GM13977 (cell line): ENCODE data around the gene KRT2.

ENCODE experiments used
- DNase-seq: peaks from one replicate; pipeline ENCODE4 v3.0.0; 2012; ENCODE audit warnings: low spot score
- in situ Hi-C: fragments of 300-500 bp; cut with MboI; formaldehyde crosslinking; loops from one replicate; pipeline ENCODE4 v1.12.0; 2022; ENCODE audit warnings: low sequenced_read_pairs, low pct_unique_long_range_greater_than_20kb, mixed read lengths, inconsistent platforms; ENCODE audit not compliant: unreplicated experiment
- TF ChIP-seq, protein P1 (sequence below): IDR thresholded peaks from 2 replicates; pipeline ENCODE4 v1.5.1; 2012; ENCODE audit warnings: mild to moderate bottlenecking, control low read depth; ENCODE audit not compliant: insufficient read depth; ENCODE audit errors: extremely low read depth, missing control alignments

Gene KRT2

DNA sequence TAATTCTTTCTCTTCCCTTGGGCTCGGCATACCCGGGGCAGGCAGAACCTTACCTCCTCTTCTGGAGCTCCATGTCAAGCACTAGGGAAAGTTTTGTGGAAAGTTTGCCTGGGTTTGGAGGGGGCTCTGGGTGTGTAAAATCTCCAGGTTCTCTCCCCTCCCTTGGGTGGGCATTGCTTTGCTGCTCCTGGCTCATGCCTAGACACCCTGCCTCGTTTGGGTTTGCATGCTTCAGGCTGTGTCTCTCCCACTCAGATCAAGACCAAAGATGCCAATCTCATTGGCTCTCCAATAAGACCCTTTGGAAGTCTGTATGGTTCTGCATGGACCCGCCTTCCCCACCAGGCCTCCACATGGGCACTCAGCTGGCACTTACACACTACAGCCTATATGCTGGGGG lies 6.2 kb upstream of the KRT2 start:
- in situ Hi-C loops: no loop called here
- TF ChIP-seq, protein P1, sequence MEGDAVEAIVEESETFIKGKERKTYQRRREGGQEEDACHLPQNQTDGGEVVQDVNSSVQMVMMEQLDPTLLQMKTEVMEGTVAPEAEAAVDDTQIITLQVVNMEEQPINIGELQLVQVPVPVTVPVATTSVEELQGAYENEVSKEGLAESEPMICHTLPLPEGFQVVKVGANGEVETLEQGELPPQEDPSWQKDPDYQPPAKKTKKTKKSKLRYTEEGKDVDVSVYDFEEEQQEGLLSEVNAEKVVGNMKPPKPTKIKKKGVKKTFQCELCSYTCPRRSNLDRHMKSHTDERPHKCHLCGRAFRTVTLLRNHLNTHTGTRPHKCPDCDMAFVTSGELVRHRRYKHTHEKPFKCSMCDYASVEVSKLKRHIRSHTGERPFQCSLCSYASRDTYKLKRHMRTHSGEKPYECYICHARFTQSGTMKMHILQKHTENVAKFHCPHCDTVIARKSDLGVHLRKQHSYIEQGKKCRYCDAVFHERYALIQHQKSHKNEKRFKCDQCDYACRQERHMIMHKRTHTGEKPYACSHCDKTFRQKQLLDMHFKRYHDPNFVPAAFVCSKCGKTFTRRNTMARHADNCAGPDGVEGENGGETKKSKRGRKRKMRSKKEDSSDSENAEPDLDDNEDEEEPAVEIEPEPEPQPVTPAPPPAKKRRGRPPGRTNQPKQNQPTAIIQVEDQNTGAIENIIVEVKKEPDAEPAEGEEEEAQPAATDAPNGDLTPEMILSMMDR: no peak
- DNase-seq: no peak

DNA sequence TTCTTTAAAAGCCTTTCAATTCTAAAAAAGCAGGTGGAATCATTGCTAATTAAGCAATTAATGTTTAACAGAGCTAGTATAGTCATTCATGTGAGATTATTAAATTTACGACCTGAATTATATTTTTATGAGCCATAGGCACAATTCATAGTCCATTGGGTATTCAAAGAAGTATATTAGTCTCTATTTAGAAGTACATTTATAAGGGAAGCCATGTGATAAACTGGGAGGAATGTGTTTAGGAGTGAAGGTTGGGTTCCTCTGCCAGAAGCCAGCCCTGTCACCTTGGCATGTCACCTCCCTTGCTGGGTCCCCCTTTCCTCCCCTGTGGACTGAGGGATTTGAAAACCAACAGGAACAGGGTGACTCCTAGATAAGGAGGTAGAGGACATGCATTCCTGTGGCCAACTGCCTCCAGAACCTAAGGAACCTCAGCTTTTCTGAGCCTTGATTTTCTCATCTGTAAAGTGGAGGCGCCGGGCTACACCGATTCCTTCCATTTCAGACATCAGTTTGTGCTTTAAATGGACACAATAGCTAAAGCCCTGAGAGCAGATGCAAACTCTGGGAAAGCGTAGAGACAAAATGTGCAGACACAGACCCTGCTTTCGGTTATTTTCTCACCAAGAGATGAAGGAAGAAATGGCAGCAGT lies 5.4 kb upstream of the KRT2 start:
- TF ChIP-seq, protein P1: no peak
- DNase-seq: no peak

DNA sequence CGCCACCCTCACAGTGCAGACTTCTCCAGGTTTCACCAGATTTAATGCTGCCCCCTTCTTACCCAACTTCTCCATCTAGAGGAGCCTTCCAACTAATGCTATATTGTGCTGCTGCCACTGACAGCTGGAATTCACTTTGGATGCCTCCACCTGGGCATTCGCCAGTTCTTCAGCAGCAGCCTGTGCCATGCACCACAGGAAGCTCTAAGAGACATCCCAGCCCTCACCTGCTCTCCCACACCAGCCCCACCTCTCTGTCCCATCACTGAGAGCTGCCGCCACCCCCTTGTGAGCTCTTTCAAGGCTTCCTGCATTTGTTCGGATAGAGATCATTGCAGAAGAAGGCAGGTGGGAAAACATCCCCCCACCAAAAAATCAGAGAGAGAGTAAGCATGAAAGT lies 4.6 kb upstream of the KRT2 start:
- TF ChIP-seq, protein P1: no peak
- DNase-seq: no peak
- in situ Hi-C loops: no loop called here

More for the DNA sequence above, 5.4 kb upstream of the KRT2 start:
- in situ Hi-C loops: no loop called here

GRCh38 chr12:52655720-52656124 lies 3.7 kb upstream of the KRT2 start:
- no peak for DNase-seq
- TF ChIP-seq, protein P1: no peak
- in situ Hi-C loops: no loop called here

DNA sequence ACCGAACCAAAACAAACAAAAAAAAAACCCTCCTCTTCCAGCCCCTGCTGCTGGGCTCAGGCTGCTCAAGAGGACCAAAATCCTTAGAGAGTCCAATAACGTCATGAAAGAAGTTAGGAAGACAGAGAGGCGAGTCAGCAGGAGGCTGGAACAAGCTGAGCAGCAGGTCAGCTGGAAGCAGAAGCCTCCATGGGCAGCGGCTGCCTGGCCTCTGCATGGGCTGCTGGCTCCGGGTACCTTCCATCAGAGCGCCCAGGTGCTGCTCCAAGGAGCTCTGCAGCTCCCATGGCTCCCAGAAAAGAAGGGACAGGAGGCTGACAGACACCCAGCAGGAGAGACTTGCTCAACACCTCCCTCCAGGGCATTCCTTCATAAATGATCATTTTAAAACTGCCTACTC lies 3.2 kb upstream of the KRT2 start:
- TF ChIP-seq, protein P1: no peak
- no peak for DNase-seq
- in situ Hi-C loops: no loop called here

DNA sequence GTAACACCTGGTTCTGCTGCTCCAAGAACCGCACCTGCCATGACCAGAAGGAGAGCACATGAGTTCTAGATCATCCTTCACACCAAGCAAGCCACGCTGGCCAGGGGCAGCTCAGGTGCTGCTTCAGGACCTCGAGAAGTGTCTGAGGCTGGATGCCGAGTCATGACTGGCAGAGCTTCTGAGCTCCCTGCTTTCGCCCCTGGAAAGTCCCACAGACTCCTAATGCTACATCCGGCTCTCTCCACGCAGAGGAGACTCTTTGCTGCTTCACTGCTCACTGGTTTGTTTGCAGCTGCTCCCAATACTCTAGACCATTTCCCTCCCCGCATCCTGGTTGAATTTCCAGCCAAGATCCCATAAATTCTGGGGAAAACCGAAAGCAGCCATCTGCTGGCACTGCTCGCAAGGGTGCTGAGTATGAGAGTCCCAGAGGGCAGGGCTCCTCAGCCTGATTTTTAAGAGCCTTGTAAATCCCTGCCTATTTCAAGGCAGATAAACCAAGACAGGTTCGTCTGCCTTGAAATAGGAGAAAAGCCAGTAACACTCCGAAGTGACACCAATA lies 1.4 kb downstream of the KRT2 start:
- TF ChIP-seq, protein P1: no peak
- in situ Hi-C loops: no loop called here
- DNase-seq: no peak
